LoVo (cell line): ENCODE data around the gene APP.
A peak's percentile ranks its signal among the peaks of the same experiment; 100 is the strongest.

Experiments used
- DNase-seq: peaks from one replicate; pipeline ENCODE4 v3.0.0-alpha.2; 2016; ENCODE audit warnings: low spot score

Gene APP

GRCh38 chr21:25903607-25904006 lies 267.0 kb downstream of the APP start:
- no peak for DNase-seq

GRCh38 chr21:25901330-25901979 lies 269.1 kb downstream of the APP start:
- no peak for DNase-seq

GRCh38 chr21:25898671-25899070 lies 271.9 kb downstream of the APP start:
- no peak for DNase-seq

- DNase-seq, result no peak
Measured at GRCh38 chr21:25897383-25897782, 273.2 kb downstream of the APP start.

- no peak for DNase-seq
Measured at GRCh38 chr21:25896501-25897056, 274.0 kb downstream of the APP start.

- no peak for DNase-seq
Measured at GRCh38 chr21:25895565-25896205, 274.9 kb downstream of the APP start.

GRCh38 chr21:25893191-25893590 lies 277.4 kb downstream of the APP start:
- no peak for DNase-seq

- DNase-seq, result no peak
Measured at GRCh38 chr21:25891596-25891995, 279.0 kb downstream of the APP start.

- DNase-seq, result no peak
Measured at GRCh38 chr21:25890001-25890400, 280.6 kb downstream of the APP start.

GRCh38 chr21:25888711-25889110 lies 281.9 kb downstream of the APP start:
- DNase-seq, result no peak

GRCh38 chr21:25887646-25888306 lies 282.8 kb downstream of the APP start:
- no peak for DNase-seq

- no peak for DNase-seq
Measured at GRCh38 chr21:25887166-25887565, 283.4 kb downstream of the APP start.

- no peak for DNase-seq
Measured at GRCh38 chr21:25885880-25886279, 284.7 kb downstream of the APP start.

GRCh38 chr21:25885405-25885804 lies 285.2 kb downstream of the APP start:
- DNase-seq, result no peak

- no peak for DNase-seq
Measured at GRCh38 chr21:25884311-25884710, 286.3 kb downstream of the APP start.

- DNase-seq, result peak; percentile 36
Measured at GRCh38 chr21:25881524-25882376, 288.8 kb downstream of the APP start.

GRCh38 chr21:25879203-25879602 lies 291.4 kb downstream of the APP start:
- no peak for DNase-seq

GRCh38 chr21:25878344-25878743 lies 292.2 kb downstream of the APP start:
- no peak for DNase-seq

- DNase-seq, result no peak
Measured at GRCh38 chr21:25872271-25872670, 298.3 kb downstream of the APP start.

GRCh38 chr21:25871566-25871965 lies 299.0 kb downstream of the APP start:
- DNase-seq, result no peak

GRCh38 chr21:25870084-25870483 lies 300.5 kb downstream of the APP start:
- DNase-seq, result no peak

- DNase-seq, result no peak
Measured at GRCh38 chr21:25867061-25867460, 303.5 kb downstream of the APP start.
